Measurements from ENCODE around the gene MPZL1. TPM values are rescaled to one million over a fixed set of nuclear protein-coding genes. Genes with fewer than 3 reads are reported as not detected.
A peak's percentile ranks its signal among the peaks of the same experiment; 100 is the strongest.

The MPZL1 gene
- total RNA-seq (1 to 10 TPM; 5.4 to 7.2 TPM), polyA plus RNA-seq (10 to 100 TPM in 1 of 2 donors, 1 to 10 TPM in 1; 8.6 to 15.8 TPM)

DNA sequence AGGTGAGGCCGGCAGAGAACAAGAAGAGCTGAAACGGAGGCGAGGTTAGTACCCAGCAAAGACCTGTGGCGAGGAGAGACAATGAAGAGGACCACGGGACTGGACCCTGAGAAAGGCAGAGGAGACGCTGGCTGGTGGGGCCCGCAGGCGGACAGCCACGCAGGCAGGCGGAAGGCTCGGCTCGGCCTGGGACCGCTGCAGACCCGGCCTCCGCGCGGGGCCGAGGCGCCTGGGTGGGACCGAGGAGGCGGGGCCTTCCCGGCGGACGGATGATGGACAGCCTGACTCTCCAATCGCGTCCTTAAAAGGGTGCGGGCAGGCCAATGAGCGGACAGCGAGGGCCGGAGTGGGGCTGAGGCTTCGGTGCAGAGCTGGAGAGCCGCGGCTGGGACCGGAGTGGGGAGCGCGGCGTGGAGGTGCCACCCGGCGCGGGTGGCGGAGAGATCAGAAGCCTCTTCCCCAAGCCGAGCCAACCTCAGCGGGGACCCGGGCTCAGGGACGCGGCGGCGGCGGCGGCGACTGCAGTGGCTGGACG is at the start of gene MPZL1:
MPZL1 (plus strand) TSS at position 366 of the 535 bp plus-strand sequence. CDS start 170 bp downstream, outside the sequence.
- peaks cover 0 to 1% of the 10 kb centered on the region in 2 donors for H3K36me3 Mint-ChIP-seq
- Histone ChIP-seq H3K27me3 (ENCODE audit: insufficient read depth, low read length) (no peaks in the 10 kb centered on the region), H3K9me3 (ENCODE audit: control insufficient read depth in 1 of 2, low read length in 2 of 2) (no peaks in the 10 kb centered on the region), H3K27ac (ENCODE audit: low read depth, low read length) (peak within 1 kb of the TSS; percentile 44), H3K36me3 (ENCODE audit: insufficient read depth, low read length) (no peaks in the 10 kb centered on the region), H3K4me3 (ENCODE audit: low read length in 2 of 2) (peak within 1 kb of the TSS; percentile 57 to 66), H3K4me1 (ENCODE audit: insufficient read depth, low read length) (peaks cover 30% of the 10 kb centered on the region)
- intact Hi-C loops (cut with micrococcal nuclease), result no loop called here
- H3K9me3 Mint-ChIP-seq, result no peaks in the 10 kb centered on the region
- no peaks in the 10 kb centered on the region for H3K27me3 Mint-ChIP-seq
- CTCF ChIA-PET (ENCODE audit: partially characterized antibody), result interaction anchor here (1.4 kb wide), 1 partner anchor 83 kb away, joined by 4 read pairs; no protein-coding TSS in a partner anchor
- H3K4me3 Mint-ChIP-seq, result peak within 1 kb of the TSS; percentile 87 to 98 (median 94)
- DNase-seq, result peak; percentile 82 to 90 (median 86)
- H3K27ac Mint-ChIP-seq, result peak within 1 kb of the TSS; percentile 52 to 97 (median 91)
- H3K4me1 Mint-ChIP-seq, result peaks cover 26 to 53% (median 40%) of the 10 kb centered on the region in 4 donors
- POLR2A ChIA-PET (ENCODE audit: partially characterized antibody), result interaction anchor here (0.6 to 1.0 kb wide), 2 partner anchors 8 to 90 kb away, joined by 4 to 5 read pairs; no protein-coding TSS in a partner anchor

DNA sequence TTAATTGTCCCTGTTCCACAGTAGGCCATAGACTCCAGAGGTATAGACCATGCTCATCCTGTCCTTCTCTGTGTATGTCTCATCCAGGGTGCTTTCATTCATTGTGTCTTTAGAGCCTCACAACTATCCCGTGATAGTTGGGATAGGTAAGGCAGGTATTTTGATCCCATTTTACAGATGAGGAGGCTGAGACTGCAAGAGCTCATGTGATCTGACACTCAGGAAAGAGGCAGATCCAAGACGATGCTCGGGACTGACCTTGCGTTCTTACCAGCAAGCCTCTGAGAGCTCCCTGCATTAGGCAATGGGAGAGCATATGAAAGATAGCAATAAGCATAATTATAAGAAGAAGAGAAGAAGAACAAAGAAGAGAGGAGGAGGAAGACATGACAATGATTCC is 49.0 kb upstream of the MPZL1 start:
- ChIA-PET CTCF (ENCODE audit: partially characterized antibody) (interaction anchor here (2.1 to 5.7 kb wide), 2 partner anchors 15 to 72 kb away, joined by 12 to 31 read pairs; no protein-coding TSS in a partner anchor), POLR2A (ENCODE audit: partially characterized antibody) (interaction anchor here (1.2 to 1.3 kb wide), 2 partner anchors 17 to 36 kb away, joined by 3 to 4 read pairs; no protein-coding TSS in a partner anchor)
- H3K4me3 ChIP-seq (ENCODE audit: low read length in 2 of 2), result no peak overlapping the region
- H3K4me3 Mint-ChIP-seq, result peak overlapping the region in 1 of 8 donors; percentile 22
- peaks cover 91% of the 10 kb centered on the region for H3K4me1 ChIP-seq (ENCODE audit: insufficient read depth, low read length)
- H3K27ac ChIP-seq (ENCODE audit: low read depth, low read length), result no peak overlapping the region
- no peaks in the 10 kb centered on the region for H3K27me3 Mint-ChIP-seq
- peaks cover 41% of the 10 kb centered on the region for H3K36me3 ChIP-seq (ENCODE audit: insufficient read depth, low read length)
- H3K27me3 ChIP-seq (ENCODE audit: insufficient read depth, low read length), result no peaks in the 10 kb centered on the region
- peaks cover 62 to 73% (median 70%) of the 10 kb centered on the region in 4 donors for H3K4me1 Mint-ChIP-seq
- H3K9me3 ChIP-seq (ENCODE audit: control insufficient read depth in 1 of 2, low read length in 2 of 2), result no peaks in the 10 kb centered on the region
- H3K36me3 Mint-ChIP-seq, result peaks cover 51 to 81% of the 10 kb centered on the region in 2 donors
- peak overlapping the region in 6 of 7 donors; percentile 16 to 87 (median 80) for H3K27ac Mint-ChIP-seq
- intact Hi-C loops (cut with micrococcal nuclease), result no loop called here
- no peaks in the 10 kb centered on the region for H3K9me3 Mint-ChIP-seq
- DNase-seq, result no peak

DNA sequence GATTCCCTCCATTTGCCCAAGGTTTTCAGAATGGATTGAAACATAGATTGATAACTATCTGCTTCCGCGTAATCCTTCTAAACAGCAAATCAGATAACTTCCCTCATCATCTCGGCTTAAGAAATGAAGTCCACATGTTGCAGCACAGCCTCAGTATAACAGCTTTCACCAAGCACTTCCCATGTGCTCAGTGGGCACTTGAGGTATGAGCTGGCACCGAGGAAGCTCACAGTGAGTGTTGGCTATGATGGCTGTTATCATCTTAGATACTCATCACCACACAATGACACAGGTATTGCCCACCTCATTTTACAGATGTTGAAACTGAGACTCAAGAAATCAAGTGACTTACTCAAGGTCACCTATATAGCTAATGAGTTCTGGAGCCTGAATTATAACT is 48.5 kb upstream of the MPZL1 start:
- no peak for DNase-seq
- peaks cover 58 to 72% (median 67%) of the 10 kb centered on the region in 4 donors for H3K4me1 Mint-ChIP-seq
- H3K9me3 ChIP-seq (ENCODE audit: control insufficient read depth in 1 of 2, low read length in 2 of 2), result no peaks in the 10 kb centered on the region
- peak overlapping the region; percentile 29 to 80 (median 59) for H3K27ac Mint-ChIP-seq
- no peaks in the 10 kb centered on the region for H3K27me3 ChIP-seq (ENCODE audit: insufficient read depth, low read length)
- peaks cover 41% of the 10 kb centered on the region for H3K36me3 ChIP-seq (ENCODE audit: insufficient read depth, low read length)
- no peaks in the 10 kb centered on the region for H3K9me3 Mint-ChIP-seq
- H3K27me3 Mint-ChIP-seq, result no peaks in the 10 kb centered on the region
- H3K27ac ChIP-seq (ENCODE audit: low read depth, low read length), result no peak overlapping the region
- H3K36me3 Mint-ChIP-seq, result peaks cover 49 to 78% of the 10 kb centered on the region in 2 donors
- H3K4me1 ChIP-seq (ENCODE audit: insufficient read depth, low read length), result peaks cover 90% of the 10 kb centered on the region
- ChIA-PET CTCF (ENCODE audit: partially characterized antibody) (interaction anchor here (2.1 to 5.7 kb wide), 2 partner anchors 14 to 73 kb away, joined by 12 to 31 read pairs; no protein-coding TSS in a partner anchor), POLR2A (ENCODE audit: partially characterized antibody) (interaction anchor here (1.3 kb wide), 1 partner anchor 18 kb away, joined by 3 read pairs; no protein-coding TSS in a partner anchor)
- intact Hi-C loops (cut with micrococcal nuclease), result no loop called here
- H3K4me3 Mint-ChIP-seq, result no peak overlapping the region
- no peak overlapping the region for H3K4me3 ChIP-seq (ENCODE audit: low read length in 2 of 2)

GRCh38 chr1:167674156-167674555 is 47.6 kb upstream of the MPZL1 start:
- Mint-ChIP-seq H3K4me1 (peaks cover 49 to 64% (median 59%) of the 10 kb centered on the region in 4 donors), H3K36me3 (peaks cover 42 to 70% of the 10 kb centered on the region in 2 donors), H3K9me3 (no peaks in the 10 kb centered on the region), H3K27ac (peak overlapping the region in 5 of 7 donors; percentile 49 to 80 (median 60)), H3K27me3 (no peaks in the 10 kb centered on the region), H3K4me3 (no peak overlapping the region)
- H3K27ac ChIP-seq (ENCODE audit: low read depth, low read length), result no peak overlapping the region
- ChIA-PET POLR2A (ENCODE audit: partially characterized antibody) (interaction anchor here (1.3 to 3.1 kb wide), 3 partner anchors 19 to 103 kb away, joined by 3 to 10 read pairs (median 3); no protein-coding TSS in a partner anchor), CTCF (ENCODE audit: partially characterized antibody) (interaction anchor here (1.0 to 5.7 kb wide), 3 partner anchors 13 to 74 kb away, joined by 3 to 31 read pairs (median 12); no protein-coding TSS in a partner anchor)
- peaks cover 41% of the 10 kb centered on the region for H3K36me3 ChIP-seq (ENCODE audit: insufficient read depth, low read length)
- H3K4me3 ChIP-seq (ENCODE audit: low read length in 2 of 2), result no peak overlapping the region
- no peak for DNase-seq
- peaks cover 89% of the 10 kb centered on the region for H3K4me1 ChIP-seq (ENCODE audit: insufficient read depth, low read length)
- intact Hi-C loops (cut with micrococcal nuclease), result no loop called here
- H3K27me3 ChIP-seq (ENCODE audit: insufficient read depth, low read length), result no peaks in the 10 kb centered on the region
- no peaks in the 10 kb centered on the region for H3K9me3 ChIP-seq (ENCODE audit: control insufficient read depth in 1 of 2, low read length in 2 of 2)

- POLR2A ChIA-PET (ENCODE audit: partially characterized antibody), result interaction anchor here (0.7 to 3.1 kb wide), 5 partner anchors 12 to 75 kb away, joined by 3 to 10 read pairs (median 4); no protein-coding TSS in a partner anchor
- Mint-ChIP-seq H3K4me1 (peaks cover 36 to 59% (median 49%) of the 10 kb centered on the region in 4 donors), H3K36me3 (peaks cover 41 to 61% of the 10 kb centered on the region in 2 donors)
These were observed 46.3 kb upstream of the MPZL1 start for GRCh38 chr1:167675440-167675839.

GRCh38 chr1:167676205-167676915 is 45.4 kb upstream of the MPZL1 start:
- Histone ChIP-seq H3K36me3 (ENCODE audit: insufficient read depth, low read length) (peaks cover 52% of the 10 kb centered on the region), H3K27me3 (ENCODE audit: insufficient read depth, low read length) (no peaks in the 10 kb centered on the region), H3K4me1 (ENCODE audit: insufficient read depth, low read length) (peaks cover 71% of the 10 kb centered on the region), H3K9me3 (ENCODE audit: control insufficient read depth in 1 of 2, low read length in 2 of 2) (no peaks in the 10 kb centered on the region), H3K4me3 (ENCODE audit: low read length in 2 of 2) (no peak overlapping the region), H3K27ac (ENCODE audit: low read depth, low read length) (peak overlapping the region; percentile 17)
- DNase-seq, result no peak
- Mint-ChIP-seq H3K4me3 (no peak overlapping the region), H3K36me3 (peaks cover 35 to 52% of the 10 kb centered on the region in 2 donors), H3K27me3 (no peaks in the 10 kb centered on the region), H3K4me1 (peaks cover 27 to 50% (median 41%) of the 10 kb centered on the region in 4 donors), H3K27ac (peak overlapping the region in 6 of 7 donors; percentile 70 to 85 (median 78)), H3K9me3 (no peaks in the 10 kb centered on the region)
- intact Hi-C loops (cut with micrococcal nuclease), result no loop called here
- ChIA-PET CTCF (ENCODE audit: partially characterized antibody) (interaction anchor here (1.0 to 5.7 kb wide), 5 partner anchors 11 to 135 kb away, joined by 3 to 31 read pairs (median 4); no protein-coding TSS in a partner anchor), POLR2A (ENCODE audit: partially characterized antibody) (interaction anchor here (1.5 to 3.1 kb wide), 2 partner anchors 48 to 76 kb away, joined by 3 to 10 read pairs; no protein-coding TSS in a partner anchor)

More at GRCh38 chr1:167675440-167675839, 46.3 kb upstream of the MPZL1 start:
- no peaks in the 10 kb centered on the region for H3K27me3 ChIP-seq (ENCODE audit: insufficient read depth, low read length)
- peak overlapping the region; percentile 17 for H3K27ac ChIP-seq (ENCODE audit: low read depth, low read length)
- CTCF ChIA-PET (ENCODE audit: partially characterized antibody), result interaction anchor here (0.6 to 5.7 kb wide), 9 partner anchors 9 to 134 kb away, joined by 3 to 31 read pairs (median 4); no protein-coding TSS in a partner anchor
- no peak for DNase-seq
- Mint-ChIP-seq H3K27ac (peak overlapping the region in 4 of 7 donors; percentile 70 to 79 (median 76)), H3K9me3 (no peaks in the 10 kb centered on the region), H3K4me3 (no peak overlapping the region), H3K27me3 (no peaks in the 10 kb centered on the region)
- peaks cover 44% of the 10 kb centered on the region for H3K36me3 ChIP-seq (ENCODE audit: insufficient read depth, low read length)
- intact Hi-C loops (cut with micrococcal nuclease), result no loop called here
- no peaks in the 10 kb centered on the region for H3K9me3 ChIP-seq (ENCODE audit: control insufficient read depth in 1 of 2, low read length in 2 of 2)
- H3K4me3 ChIP-seq (ENCODE audit: low read length in 2 of 2), result no peak overlapping the region
- H3K4me1 ChIP-seq (ENCODE audit: insufficient read depth, low read length), result peaks cover 80% of the 10 kb centered on the region
